ENCODE results near the gene CACNA1S.

- TF ChIP-seq, protein P1, sequence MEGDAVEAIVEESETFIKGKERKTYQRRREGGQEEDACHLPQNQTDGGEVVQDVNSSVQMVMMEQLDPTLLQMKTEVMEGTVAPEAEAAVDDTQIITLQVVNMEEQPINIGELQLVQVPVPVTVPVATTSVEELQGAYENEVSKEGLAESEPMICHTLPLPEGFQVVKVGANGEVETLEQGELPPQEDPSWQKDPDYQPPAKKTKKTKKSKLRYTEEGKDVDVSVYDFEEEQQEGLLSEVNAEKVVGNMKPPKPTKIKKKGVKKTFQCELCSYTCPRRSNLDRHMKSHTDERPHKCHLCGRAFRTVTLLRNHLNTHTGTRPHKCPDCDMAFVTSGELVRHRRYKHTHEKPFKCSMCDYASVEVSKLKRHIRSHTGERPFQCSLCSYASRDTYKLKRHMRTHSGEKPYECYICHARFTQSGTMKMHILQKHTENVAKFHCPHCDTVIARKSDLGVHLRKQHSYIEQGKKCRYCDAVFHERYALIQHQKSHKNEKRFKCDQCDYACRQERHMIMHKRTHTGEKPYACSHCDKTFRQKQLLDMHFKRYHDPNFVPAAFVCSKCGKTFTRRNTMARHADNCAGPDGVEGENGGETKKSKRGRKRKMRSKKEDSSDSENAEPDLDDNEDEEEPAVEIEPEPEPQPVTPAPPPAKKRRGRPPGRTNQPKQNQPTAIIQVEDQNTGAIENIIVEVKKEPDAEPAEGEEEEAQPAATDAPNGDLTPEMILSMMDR (IDR thresholded peaks at IDR 0.05) = no peak
- TF ChIP-seq EZH2 (IDR thresholded peaks at IDR 0.05; ENCODE audit: borderline replicate concordance, insufficient read depth, low read depth, low read length, poor library complexity, severe bottlenecking) = no peak
These were observed 49.1 kb downstream of the CACNA1S start for GRCh38 chr1:201063145-201063544.

All from B cell (primary cell).